ENCODE results near the gene MST1.

Gene MST1

DNA sequence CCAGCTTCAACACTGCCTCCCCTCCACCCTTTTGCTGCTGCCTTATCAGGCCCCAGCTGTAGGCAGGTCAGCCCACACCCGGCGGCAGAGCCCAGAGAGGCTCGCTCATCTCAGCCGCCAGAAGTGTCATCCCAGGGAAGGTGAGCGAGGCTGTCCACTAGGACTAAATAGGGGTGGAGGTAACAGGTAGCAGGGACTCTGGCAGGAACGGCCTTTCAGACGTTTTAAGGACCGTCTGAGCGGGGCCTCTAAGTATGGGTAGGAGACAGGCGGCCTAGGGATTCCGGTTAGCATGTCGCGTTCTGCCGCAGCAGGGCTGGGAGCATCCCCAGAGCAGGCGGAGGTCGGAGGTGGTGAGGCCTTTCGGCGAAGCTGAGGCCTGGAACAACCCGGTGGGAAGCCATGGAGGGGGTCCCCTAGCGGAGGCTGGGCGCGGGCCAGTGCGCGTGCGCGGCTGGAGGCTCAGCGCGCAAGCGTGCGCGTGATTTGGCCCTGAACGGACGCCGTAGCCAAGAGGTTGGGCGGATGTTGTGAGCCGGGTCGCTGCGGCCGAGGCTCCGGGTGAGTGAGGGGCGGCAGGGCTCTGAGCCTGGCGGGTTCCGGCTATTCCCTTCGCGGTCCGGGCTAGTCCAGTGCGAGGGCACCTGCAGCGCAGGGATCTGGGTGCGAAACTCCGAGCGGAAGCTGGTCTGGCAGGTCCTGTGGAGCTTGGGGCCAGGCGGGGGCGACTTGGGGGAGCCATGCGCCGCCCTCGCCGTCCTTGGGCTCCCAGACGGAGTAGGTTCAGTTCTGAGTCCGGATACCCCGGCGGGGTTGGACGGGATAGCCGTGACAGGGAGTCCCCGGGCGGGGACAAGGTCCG, at the start of gene MST1, which contains the start of gene RNF123:
MST1 (minus strand) TSS at position 429 of the 862 bp plus-strand sequence. CDS start 783 bp downstream, outside the sequence.
RNF123 (plus strand) TSS at position 512 of the 862 bp plus-strand sequence. CDS start 1,609 bp downstream, outside the sequence.
- peak; percentile 80 to 85 for DNase-seq (ENCODE audit: low read depth in 2 of 2, low spot score in 1 of 2)

DNA sequence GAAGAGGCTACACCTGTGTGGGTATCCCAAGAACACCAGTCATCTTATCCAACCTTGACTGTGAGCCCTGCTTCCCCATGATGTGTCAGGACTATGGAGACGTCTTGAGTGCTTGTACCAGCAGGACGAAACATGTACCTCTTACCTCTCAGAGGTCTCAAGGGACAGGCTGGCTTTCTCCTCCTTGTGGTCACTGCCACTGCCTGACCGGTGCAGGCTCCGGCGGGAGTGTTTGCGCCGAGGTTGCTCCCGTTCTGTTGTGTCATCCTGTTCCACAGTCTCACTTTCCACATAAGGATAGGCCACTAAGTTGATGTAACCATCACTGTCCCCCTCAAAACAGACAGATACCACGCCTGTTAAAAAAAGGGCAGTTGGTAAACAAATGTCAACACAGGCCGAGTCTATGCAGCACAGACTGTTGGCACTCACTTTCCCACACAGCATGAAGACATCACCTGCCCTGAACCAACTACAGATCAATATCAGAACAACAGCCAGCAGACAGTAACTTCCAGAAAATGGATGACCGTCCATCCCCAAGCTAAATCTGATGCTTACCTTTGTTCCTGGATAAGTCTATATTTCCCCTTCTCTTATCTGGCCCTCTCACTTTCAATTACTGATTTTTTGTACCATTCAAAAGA, 48.9 kb upstream of the MST1 start:
- no peak for DNase-seq (ENCODE audit: low read depth in 2 of 2, low spot score in 1 of 2)

DNA sequence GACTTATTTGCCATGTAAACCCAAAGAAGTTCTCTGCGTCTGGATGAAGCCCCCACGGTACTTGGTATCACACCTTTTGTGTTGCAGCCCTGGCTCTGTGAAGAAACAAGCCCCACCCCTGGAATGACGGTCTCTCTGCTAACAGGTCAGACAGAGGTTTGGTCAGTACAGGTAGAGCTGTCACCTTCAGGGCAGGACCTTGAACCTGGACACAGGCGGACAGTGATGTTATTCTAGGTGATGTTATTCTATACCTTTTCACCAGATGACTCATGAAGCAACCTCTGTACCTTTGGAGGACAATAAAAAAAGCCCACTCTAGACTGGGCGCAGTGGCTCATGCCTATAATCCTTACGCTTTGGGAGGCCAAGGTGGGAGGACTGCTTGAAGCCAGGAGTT, 45.5 kb upstream of the MST1 start:
- DNase-seq (ENCODE audit: low read depth in 2 of 2, low spot score in 1 of 2) = no peak

- DNase-seq (ENCODE audit: low read depth in 2 of 2, low spot score in 1 of 2) = no peak
Observed at GRCh38 chr3:49733551-49733950, 44.3 kb upstream of the MST1 start.

DNA sequence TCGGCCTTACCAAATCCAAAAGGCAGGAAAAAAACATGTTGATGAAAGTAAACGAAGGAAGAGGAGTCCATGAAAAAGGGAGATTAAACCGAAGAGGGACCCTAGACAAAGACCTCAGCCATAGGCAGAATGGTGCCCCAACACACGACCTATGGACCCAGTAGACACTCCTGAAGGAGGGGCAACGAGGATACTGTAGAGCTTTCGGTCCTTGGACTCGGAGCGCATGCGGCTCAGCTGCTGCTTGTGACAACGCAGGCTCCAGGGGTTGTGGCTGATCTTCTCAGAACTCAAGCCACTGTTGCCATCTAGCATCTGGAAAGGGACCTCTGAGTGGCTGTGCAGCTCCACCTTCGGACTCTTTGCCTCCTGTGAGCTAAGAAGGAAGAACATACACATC, 43.3 kb upstream of the MST1 start:
- no peak for DNase-seq (ENCODE audit: low read depth in 2 of 2, low spot score in 1 of 2)

DNA sequence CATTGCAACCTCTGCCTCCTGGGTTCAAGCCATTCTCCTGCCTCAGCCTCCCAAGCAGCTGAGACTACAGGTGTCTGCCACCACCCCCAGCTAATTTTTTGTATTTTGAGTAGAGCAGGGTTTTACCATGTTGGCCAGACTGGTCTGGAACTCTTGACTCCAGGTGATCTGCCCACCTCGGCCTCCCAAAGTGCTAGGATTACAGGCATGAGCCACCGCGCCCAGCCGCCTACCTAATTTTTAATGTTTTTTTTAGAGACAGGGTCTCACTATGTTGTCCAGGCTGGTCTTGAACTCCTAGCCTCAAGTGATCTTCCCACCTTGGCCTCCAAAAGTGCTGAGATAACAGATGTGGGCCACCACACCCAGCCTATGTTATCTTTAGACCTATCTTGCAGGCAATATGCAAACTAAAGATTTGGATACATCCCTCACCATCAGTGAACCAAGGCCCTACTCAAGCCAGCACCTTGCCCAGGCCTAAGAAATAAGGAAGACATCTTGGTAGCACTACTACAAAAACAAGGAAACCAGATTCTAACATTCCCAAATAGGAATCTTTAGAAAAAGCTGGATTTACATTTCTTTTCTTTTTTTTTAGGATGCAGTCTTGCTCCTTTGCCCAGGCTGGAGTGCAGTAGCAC, 40.8 kb upstream of the MST1 start:
- no peak for DNase-seq (ENCODE audit: low read depth in 2 of 2, low spot score in 1 of 2)

- no peak for DNase-seq (ENCODE audit: low read depth in 2 of 2, low spot score in 1 of 2)
Observed at GRCh38 chr3:49727924-49728361, 38.7 kb upstream of the MST1 start.

- DNase-seq (ENCODE audit: low read depth in 2 of 2, low spot score in 1 of 2) = no peak
Observed at GRCh38 chr3:49727154-49727923, 38.1 kb upstream of the MST1 start.

- no peak for DNase-seq (ENCODE audit: low read depth in 2 of 2, low spot score in 1 of 2)
Observed at GRCh38 chr3:49725906-49726681, 36.8 kb upstream of the MST1 start.

GRCh38 chr3:49724586-49724985, 35.3 kb upstream of the MST1 start:
- no peak for DNase-seq (ENCODE audit: low read depth in 2 of 2, low spot score in 1 of 2)

- DNase-seq (ENCODE audit: low read depth in 2 of 2, low spot score in 1 of 2) = peak; percentile 75 to 87
Observed at GRCh38 chr3:49723628-49724551, 34.6 kb upstream of the MST1 start, which contains the start of gene GMPPB. Gene GMPPB (minus strand): TSS chr3:49723951. CDS start chr3:49723726, 225 bp downstream.

GRCh38 chr3:49723296-49723627, 34.0 kb upstream of the MST1 start:
- peak in 1 of 2 donors; percentile 27 for DNase-seq (ENCODE audit: low read depth in 2 of 2, low spot score in 1 of 2)

GRCh38 chr3:49722896-49723295, 33.6 kb upstream of the MST1 start:
- no peak for DNase-seq (ENCODE audit: low read depth in 2 of 2, low spot score in 1 of 2)

GRCh38 chr3:49721896-49722781, 32.9 kb upstream of the MST1 start:
- no peak for DNase-seq (ENCODE audit: low read depth in 2 of 2, low spot score in 1 of 2)

- DNase-seq (ENCODE audit: low read depth in 2 of 2, low spot score in 1 of 2) = no peak
Observed at GRCh38 chr3:49721596-49721895, 32.3 kb upstream of the MST1 start.

DNA sequence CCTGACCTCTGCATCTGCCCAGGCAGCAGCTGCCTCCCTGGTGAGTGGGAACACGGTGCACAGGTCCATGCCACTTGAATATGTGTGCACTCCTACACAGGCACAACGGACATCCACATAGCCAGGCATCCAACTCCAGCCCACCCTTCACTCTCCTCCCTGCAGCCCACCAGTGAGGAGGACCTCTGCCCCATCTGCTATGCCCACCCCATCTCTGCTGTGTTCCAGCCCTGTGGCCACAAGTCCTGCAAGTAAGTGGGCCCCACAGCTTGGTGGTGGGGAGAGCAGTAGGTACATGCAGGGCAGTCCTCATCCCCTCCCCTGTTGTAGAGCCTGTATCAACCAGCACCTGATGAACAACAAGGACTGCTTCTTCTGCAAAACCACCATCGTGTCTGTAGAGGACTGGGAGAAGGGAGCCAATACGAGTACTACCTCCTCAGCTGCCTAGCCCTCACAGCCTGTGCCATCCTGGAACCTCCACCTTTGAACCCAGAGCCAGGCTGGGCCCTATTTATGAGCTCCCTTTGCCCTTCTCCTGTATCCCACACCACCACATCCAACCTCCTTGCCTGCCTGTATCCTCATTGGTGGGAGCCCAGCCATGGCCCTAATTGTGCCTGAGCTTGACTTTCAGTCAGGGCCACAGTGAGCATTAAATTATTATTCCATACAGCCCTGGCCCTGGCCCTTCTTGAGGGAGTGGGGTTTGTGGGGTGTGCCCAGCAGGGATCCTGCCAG, 31.8 kb upstream of the MST1 start:
- DNase-seq (ENCODE audit: low read depth in 2 of 2, low spot score in 1 of 2) = no peak

DNA sequence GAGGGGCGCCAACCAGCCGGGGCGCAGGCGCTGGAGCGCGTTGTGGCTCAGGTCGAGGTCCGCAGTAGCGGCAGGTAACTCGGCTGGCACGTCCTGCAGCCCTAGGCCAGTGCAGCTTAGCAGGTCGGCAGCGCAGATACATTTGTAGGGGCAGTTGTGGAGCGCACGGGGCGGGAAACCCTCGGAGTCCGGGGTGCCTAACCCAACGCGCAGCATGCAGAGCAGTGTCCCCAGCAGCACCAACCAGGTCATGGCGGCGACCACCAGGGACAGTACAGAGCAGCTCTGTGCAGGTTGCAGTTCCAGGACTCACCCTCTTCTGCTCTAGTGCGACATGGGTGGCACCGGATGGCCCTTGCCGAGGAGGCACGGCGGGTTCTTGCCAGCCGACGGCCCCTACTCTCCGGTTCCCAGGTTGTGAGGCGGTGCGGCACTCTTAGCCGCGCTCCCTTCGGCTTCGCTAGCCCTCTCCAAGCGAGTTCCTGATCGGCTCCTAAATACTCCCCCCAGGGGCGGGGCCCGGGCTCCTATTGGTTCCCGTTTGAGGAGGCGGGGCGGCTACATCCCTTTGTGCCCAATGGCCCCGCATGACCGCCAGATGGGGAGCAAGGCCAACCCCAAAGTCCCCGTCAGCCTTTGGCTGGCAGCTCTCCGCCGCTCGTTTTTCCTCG, 30.1 kb upstream of the MST1 start, which contains the start of gene AMIGO3:
AMIGO3 (minus strand) TSS at position 471 of the 671 bp plus-strand sequence; CDS start at position 252, 219 bp downstream.
- peak; percentile 76 to 79 for DNase-seq (ENCODE audit: low read depth in 2 of 2, low spot score in 1 of 2)

Measured in stimulated activated CD8-positive, alpha-beta memory T cell treated with anti-CD3 and anti-CD28 coated beads, Interleukin-4, amount 100 ng/mL, for 1 hour (primary cell).